Glutamatergic neuron (in vitro differentiated cells): Measurements from ENCODE around the gene SP7. TPM values are rescaled to one million over a fixed set of nuclear protein-coding genes. Genes with fewer than 3 reads are reported as not detected.

Source experiments
- DNase-seq: peaks from one replicate; pipeline ENCODE4 v3.0.0; 2022
- H3K27ac Mint-ChIP-seq: one replicate; pipeline ENCODE4 v1.8.0; 2020; ENCODE audit warnings: mild to moderate bottlenecking, mixed read lengths, inconsistent platforms; ENCODE audit not compliant: unreplicated experiment
- H3K27me3 Mint-ChIP-seq: one replicate; pipeline ENCODE4 v1.8.0; 2020; ENCODE audit warnings: mild to moderate bottlenecking, moderate library complexity, mixed read lengths, inconsistent platforms; ENCODE audit not compliant: unreplicated experiment
- H3K36me3 Mint-ChIP-seq: one replicate; pipeline ENCODE4 v1.8.0; 2020; ENCODE audit warnings: mild to moderate bottlenecking, mixed read lengths, inconsistent platforms; ENCODE audit not compliant: unreplicated experiment
- H3K4me1 Mint-ChIP-seq: one replicate; pipeline ENCODE4 v1.8.0; 2020; ENCODE audit warnings: mild to moderate bottlenecking, low read depth, mixed read lengths, inconsistent platforms; ENCODE audit not compliant: unreplicated experiment
- H3K4me3 Mint-ChIP-seq: one replicate; pipeline ENCODE4 v1.8.0; 2020; ENCODE audit warnings: mild to moderate bottlenecking, mixed read lengths, inconsistent platforms; ENCODE audit not compliant: unreplicated experiment
- H3K9me3 Mint-ChIP-seq: one replicate; pipeline ENCODE4 v1.8.0; 2020; ENCODE audit warnings: mild to moderate bottlenecking, moderate library complexity, mixed read lengths, inconsistent platforms; ENCODE audit not compliant: unreplicated experiment
- long read RNA-seq: library from polyadenylated mRNA; unstranded; transcript quantifications from one replicate; pipeline ENCODE4 v2.0.0, GENCODE V29; 2020; ENCODE audit not compliant: unreplicated experiment
- total RNA-seq: library from RNA; stranded (reverse); fragmentation: NEBNext Ultra II Directional; extraction: Animal tissue kit (Norgen Biotek cat#: 25700); gene quantifications from one replicate; pipeline ENCODE4 v1.2.1, GENCODE V29; 2021; ENCODE audit not compliant: unreplicated experiment
- TF ChIP-seq, protein P1 (sequence below): fragments of 200-600 bp; sonication (generic); IDR thresholded peaks from one replicate; pipeline ENCODE4 v1.5.0; 2021; ENCODE audit not compliant: partially characterized antibody, unreplicated experiment

The SP7 gene
- not detected for total RNA-seq
- long read RNA-seq, result 0 reads

- Mint-ChIP-seq H3K9me3 (peaks cover 3% of the 10 kb centered on the region), H3K36me3 (no peaks in the 10 kb centered on the region), H3K4me3 (no peak within 1 kb of the TSS), H3K27ac (no peak within 1 kb of the TSS), H3K27me3 (peaks cover 2% of the 10 kb centered on the region), H3K4me1 (peaks cover 8% of the 10 kb centered on the region)
- TF ChIP-seq, protein P1, sequence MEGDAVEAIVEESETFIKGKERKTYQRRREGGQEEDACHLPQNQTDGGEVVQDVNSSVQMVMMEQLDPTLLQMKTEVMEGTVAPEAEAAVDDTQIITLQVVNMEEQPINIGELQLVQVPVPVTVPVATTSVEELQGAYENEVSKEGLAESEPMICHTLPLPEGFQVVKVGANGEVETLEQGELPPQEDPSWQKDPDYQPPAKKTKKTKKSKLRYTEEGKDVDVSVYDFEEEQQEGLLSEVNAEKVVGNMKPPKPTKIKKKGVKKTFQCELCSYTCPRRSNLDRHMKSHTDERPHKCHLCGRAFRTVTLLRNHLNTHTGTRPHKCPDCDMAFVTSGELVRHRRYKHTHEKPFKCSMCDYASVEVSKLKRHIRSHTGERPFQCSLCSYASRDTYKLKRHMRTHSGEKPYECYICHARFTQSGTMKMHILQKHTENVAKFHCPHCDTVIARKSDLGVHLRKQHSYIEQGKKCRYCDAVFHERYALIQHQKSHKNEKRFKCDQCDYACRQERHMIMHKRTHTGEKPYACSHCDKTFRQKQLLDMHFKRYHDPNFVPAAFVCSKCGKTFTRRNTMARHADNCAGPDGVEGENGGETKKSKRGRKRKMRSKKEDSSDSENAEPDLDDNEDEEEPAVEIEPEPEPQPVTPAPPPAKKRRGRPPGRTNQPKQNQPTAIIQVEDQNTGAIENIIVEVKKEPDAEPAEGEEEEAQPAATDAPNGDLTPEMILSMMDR, result no peak
- DNase-seq, result peak; percentile 36
Measured at GRCh38 chr12:53336181-53336681, at the start of gene SP7. SP7 (minus strand) TSS chr12:53336354; CDS start chr12:53335646, 708 bp downstream.

- Mint-ChIP-seq H3K27me3 (peaks cover 3% of the 10 kb centered on the region), H3K36me3 (no peaks in the 10 kb centered on the region), H3K9me3 (peaks cover 5% of the 10 kb centered on the region), H3K4me1 (peaks cover 16% of the 10 kb centered on the region), H3K27ac (peak overlapping the region; percentile 43), H3K4me3 (peak overlapping the region; percentile 37)
- TF ChIP-seq, protein P1, result no peak
- no peak for DNase-seq
Measured at GRCh38 chr12:53383258-53383657, 47.1 kb upstream of the SP7 start.

DNA sequence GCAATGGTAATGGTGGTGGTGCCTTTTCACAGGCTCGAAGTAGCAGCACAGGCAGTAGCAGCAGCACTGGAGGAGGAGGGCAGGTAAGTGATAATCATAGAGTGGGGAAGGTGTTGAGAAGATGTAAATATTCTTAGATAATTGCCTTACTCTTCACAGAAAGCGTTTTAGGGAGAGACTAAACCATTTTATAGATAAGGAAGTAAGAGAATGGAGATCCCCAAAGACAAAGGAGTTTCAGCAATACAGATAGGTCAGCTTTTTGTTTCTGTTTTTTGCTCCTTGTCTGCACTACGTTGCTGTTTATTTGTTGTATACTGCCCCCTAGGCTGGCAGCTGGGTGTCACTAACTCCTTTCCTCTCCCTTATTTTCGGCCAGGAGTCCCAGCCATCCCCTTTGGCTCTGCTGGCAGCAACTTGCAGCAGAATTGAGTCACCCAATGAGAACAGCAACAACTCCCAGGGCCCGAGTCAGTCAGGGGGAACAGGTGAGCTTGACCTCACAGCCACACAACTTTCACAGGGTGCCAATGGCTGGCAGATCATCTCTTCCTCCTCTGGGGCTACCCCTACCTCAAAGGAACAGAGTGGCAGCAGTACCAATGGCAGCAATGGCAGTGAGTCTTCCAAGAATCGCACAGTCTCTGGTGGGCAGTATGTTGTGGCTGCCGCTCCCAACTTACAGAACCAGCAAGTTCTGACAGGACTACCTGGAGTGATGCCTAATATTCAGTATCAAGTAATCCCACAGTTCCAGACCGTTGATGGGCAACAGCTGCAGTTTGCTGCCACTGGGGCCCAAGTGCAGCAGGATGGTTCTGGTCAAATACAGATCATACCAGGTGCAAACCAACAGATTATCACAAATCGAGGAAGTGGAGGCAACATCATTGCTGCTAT, 45.8 kb upstream of the SP7 start:
- Mint-ChIP-seq H3K27me3 (peaks cover 3% of the 10 kb centered on the region), H3K9me3 (peaks cover 5% of the 10 kb centered on the region), H3K27ac (peak overlapping the region; percentile 48), H3K4me3 (peak overlapping the region; percentile 88), H3K4me1 (peaks cover 16% of the 10 kb centered on the region), H3K36me3 (no peaks in the 10 kb centered on the region)
- TF ChIP-seq, protein P1, result peak; percentile 39
- DNase-seq, result peak; percentile 28

DNA sequence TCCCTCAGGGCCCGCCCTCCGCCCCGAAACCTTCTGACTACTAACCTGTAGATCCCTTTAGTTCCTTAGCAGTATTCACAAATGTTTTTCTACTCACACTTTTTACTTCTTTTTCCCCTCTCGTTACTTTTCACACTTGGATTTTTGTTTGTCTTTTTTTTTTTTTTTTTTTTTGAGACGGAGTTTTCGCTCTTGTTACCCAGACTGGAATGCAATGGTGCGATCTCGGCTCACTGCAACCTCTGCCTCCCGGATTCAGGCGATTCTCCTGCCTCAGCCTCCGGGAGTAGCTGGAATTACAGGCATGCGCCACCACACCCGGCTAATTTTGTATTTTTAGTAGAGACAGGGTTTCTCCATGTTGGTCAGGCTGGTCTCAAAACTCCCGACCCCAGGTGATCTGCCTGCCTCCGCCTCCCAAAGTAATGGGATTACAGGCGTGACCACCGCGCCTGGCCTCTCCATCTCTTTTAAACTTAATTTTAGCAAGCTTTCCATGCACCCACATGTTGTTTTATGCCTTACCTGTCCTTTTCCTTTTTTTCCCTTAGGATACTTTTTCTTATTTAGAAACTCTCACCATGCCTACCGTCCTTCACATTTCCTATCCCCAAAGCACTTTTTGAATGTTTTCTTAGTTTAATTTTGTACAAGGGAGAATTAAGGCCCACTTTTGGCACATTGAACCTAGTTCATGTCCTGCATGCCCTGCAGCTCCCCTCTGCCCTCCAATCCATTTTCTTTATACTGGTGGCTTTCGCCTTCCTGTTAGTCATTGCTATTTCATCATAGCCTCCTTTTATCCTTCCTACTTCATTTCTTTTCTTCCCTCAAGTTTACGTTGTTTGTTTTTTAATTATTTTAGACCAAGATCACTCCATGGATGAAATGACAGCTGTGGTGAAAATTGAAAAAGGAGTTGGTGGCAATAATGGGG, 44.9 kb upstream of the SP7 start:
- DNase-seq, result peak; percentile 32
- H3K4me3 Mint-ChIP-seq, result peak overlapping the region; percentile 88
- peaks cover 3% of the 10 kb centered on the region for H3K27me3 Mint-ChIP-seq
- TF ChIP-seq, protein P1, result no peak
- H3K4me1 Mint-ChIP-seq, result peaks cover 15% of the 10 kb centered on the region
- no peaks in the 10 kb centered on the region for H3K36me3 Mint-ChIP-seq
- H3K27ac Mint-ChIP-seq, result peak overlapping the region; percentile 85
- H3K9me3 Mint-ChIP-seq, result peaks cover 5% of the 10 kb centered on the region
